Right lobe of liver (tissue), 6 donors: ENCODE data around the gene CALR. TPM values are rescaled to one million over a fixed set of nuclear protein-coding genes. Genes with fewer than 3 reads are reported as not detected.
"Not testable (repeated sequence)": the region's sequence is repeated elsewhere in the genome, so short reads cannot be mapped to it uniquely, and the experiment has no call there.

ENCODE experiments used
- ATAC-seq, 4 donors: fragments of 200-7000 bp; cut with Tn5 transposase; one replicate each; pipeline ENCODE4 v1.9.1; 2020; ENCODE audit warnings: mild to moderate bottlenecking in 4 of 4, moderate library complexity in 4 of 4
- DNase-seq, 3 donors: peaks; one replicate each; pipeline ENCODE4 v3.0.0-alpha.2; 2020
- H3K27ac ChIP-seq, 3 donors: fragments of 200-600 bp; one replicate each; pipeline ENCODE4 v1.8.0; 2022
- H3K27me3 ChIP-seq, 2 donors: fragments of 200-600 bp; one replicate each; pipeline ENCODE4 v1.8.0; 2022
- H3K36me3 ChIP-seq, 4 donors: fragments of 200-600 bp; sonication (generic) in 1 of 4; one replicate each; pipeline versions ENCODE4 v1.5.1 to v1.8.0; 2017 to 2022; ENCODE audit warnings: control low read depth in 1 of 4
- H3K4me1 ChIP-seq, 4 donors: fragments of 200-600 bp; sonication (generic) in 1 of 4; one replicate each; pipeline versions ENCODE4 v1.5.1 to v1.8.0; 2017 to 2022; ENCODE audit warnings: control low read depth in 1 of 4
- H3K4me3 ChIP-seq, 3 donors: fragments of 200-600 bp; one replicate each; pipeline ENCODE4 v1.8.0; 2022
- H3K9me3 ChIP-seq, 4 donors: fragments of 200-600 bp; sonication (generic) in 1 of 4; one replicate each; pipeline versions ENCODE4 v1.5.1 to v1.8.0; 2017 to 2022; ENCODE audit warnings: control low read depth in 1 of 4
- POLR2A ChIP-seq: fragments of 450-650 bp; IDR thresholded peaks from one replicate; pipeline ENCODE4 v1.6.1; 2017; ENCODE audit warnings: antibody characterized with exemption, mild to moderate bottlenecking
- WGBS: methylation state at CpG from one replicate; pipeline ENCODE4 v1.1.6; 2018; ENCODE audit warnings: low coverage, low lambda C conversion rate; ENCODE audit not compliant: insufficient coverage; ENCODE audit errors: missing lambda C conversion rate; 5-methylcytosine and 5-hydroxymethylcytosine counted together
- intact Hi-C, 2 donors: fragments of 100-400 bp; cut with DNase I; formaldehyde crosslinking; loops; one replicate each; pipeline versions ENCODE4 v1.11.2 to v1.14.1; 2022
- total RNA-seq, 6 experiments: library from RNA; depleted of rRNA in 2 of 6; stranded (reverse); fragments of >200 nt in 2 of 6; fragmentation: NEBNext Ultra II Directional in 3 of 6; extraction: Animal tissue kit (Norgen Biotek cat#: 25700) in 3 of 6; gene quantifications; one replicate each; pipeline versions ENCODE4 v1.1.0 to v1.2.4, GENCODE V29; 2016 to 2023
- TF ChIP-seq, protein P1 (sequence below), 4 donors: fragments of 200-600 bp in 3 of 4; fragments of 450-650 bp in 1 of 4; IDR thresholded peaks; one replicate each; pipeline versions ENCODE4 v1.5.1 to v1.8.0; 2016 to 2022; ENCODE audit warnings: antibody characterized with exemption in 4 of 4, mild to moderate bottlenecking in 2 of 4
- donor health status: DM: no; HTN: yes; CAD: no.
- donor health status: DM: no; HTN: no; CAD: no.
- donor health status: DM: no; HTN: no; CAD: no.
- donor health status: DM: no; HTN: yes; CAD: no.
- donor health status: DM: no; HTN: yes; CAD: no.

The CALR gene
- total RNA-seq, 6 experiments from 2014 or later = 771 to 1,471 (median 1,008) TPM

DNA sequence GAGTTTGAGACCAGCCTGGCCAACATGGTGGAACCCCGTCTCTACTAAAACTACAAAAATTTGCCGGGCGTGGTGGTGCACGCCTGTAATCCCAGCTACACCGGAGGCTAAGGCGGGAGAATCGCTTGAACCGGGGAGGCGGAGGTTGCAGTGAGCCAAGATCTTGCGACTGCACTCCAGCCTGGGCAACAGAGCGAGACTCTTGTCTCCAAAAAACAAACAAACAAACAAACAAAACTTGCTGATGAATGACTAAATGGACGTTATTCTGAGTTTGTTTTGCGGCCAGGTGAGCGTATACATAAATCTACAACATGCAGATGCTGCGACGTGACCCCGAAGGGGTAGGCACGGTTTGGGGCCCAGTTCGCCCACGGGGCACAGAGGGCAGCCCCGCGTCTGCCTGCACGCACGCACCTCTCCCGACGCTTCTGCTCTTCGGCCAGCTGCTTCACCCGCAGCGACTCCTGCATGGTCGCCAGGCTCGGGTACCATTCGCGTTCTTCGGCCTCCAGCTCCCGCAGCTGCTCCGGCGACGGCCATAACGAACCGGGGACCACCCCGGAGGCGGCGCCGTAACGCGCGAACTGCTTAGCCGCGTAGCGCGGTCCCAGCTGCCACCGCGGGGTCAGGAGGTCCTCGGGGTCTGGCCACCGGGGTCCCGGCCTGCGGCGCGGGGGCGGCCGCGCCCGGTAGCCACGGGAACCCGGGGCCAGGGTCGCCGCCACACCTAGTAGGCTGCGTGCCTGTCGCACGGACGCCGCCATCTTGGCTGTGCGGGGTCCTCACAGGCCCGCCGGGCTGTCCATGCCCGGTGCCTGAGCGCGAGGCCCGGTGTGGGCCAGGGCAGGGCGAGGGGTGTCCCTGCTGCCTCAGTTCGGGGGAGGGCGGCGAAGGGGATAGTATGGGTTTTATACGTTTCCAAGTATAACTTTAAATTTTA lies 18.3 kb downstream of the CALR start, which contains the start of gene GADD45GIP1:
Gene GADD45GIP1, minus strand, starts transcription at position 778 of the 943 bp plus-strand sequence. Its CDS starts 11 bp downstream, at position 767.
- peak within 1 kb of the TSS; percentile 85 to 93 (median 86) for H3K4me3 ChIP-seq
- WGBS = 1% methylated on average over 33 of the region's 84 CpGs
- intact Hi-C loops = no loop called here
- peak within 1 kb of the TSS; percentile 61 to 85 (median 64) for H3K27ac ChIP-seq
- ATAC-seq (peak; percentile 88 to 97 (median 94)), DNase-seq (peak; percentile 81 to 86 (median 83))
- no peaks in the 10 kb centered on the region for H3K27me3 ChIP-seq
- peaks cover 0 to 5% (median 0%) of the 10 kb centered on the region in 4 donors for H3K4me1 ChIP-seq
- TF ChIP-seq, protein P1, sequence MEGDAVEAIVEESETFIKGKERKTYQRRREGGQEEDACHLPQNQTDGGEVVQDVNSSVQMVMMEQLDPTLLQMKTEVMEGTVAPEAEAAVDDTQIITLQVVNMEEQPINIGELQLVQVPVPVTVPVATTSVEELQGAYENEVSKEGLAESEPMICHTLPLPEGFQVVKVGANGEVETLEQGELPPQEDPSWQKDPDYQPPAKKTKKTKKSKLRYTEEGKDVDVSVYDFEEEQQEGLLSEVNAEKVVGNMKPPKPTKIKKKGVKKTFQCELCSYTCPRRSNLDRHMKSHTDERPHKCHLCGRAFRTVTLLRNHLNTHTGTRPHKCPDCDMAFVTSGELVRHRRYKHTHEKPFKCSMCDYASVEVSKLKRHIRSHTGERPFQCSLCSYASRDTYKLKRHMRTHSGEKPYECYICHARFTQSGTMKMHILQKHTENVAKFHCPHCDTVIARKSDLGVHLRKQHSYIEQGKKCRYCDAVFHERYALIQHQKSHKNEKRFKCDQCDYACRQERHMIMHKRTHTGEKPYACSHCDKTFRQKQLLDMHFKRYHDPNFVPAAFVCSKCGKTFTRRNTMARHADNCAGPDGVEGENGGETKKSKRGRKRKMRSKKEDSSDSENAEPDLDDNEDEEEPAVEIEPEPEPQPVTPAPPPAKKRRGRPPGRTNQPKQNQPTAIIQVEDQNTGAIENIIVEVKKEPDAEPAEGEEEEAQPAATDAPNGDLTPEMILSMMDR (IDR thresholded peaks at IDR 0.05) = no peak
- TF ChIP-seq POLR2A = peak; percentile 73
- peaks cover 0 to 26% (median 6%) of the 10 kb centered on the region in 4 donors for H3K36me3 ChIP-seq
- no peaks in the 10 kb centered on the region for H3K9me3 ChIP-seq

DNA sequence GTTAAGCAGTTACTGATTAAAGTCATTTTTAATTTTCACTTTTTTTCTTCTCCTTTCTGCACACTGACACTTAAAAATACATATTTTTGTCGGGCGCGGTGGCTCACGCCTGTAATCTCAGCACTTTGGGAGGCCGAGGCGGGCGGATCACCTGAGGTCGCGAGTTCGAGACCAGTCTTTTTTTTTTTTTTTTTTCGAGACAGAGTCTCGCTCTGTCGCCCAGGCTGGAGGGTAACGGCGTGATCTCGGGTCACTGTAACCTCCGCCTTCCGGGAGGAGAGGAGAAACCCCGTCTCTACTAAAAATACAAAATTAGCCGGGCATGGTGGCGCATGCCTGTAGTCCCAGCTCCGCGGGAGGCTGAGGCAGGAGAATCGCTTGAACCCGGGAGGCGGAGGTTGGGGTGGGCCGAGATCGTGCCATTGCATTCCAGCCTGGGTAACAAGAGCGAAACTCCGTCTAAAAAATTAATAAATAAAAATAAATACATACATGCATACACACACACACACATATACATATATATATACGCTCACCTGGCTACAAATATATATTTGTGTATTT lies 19.1 kb downstream of the CALR start:
- peak overlapping the region; percentile 85 to 93 (median 86) for H3K4me3 ChIP-seq
- 30% methylated on average over 18 of the region's 31 CpGs for WGBS
- H3K27me3 ChIP-seq, H3K4me1 ChIP-seq, H3K9me3 ChIP-seq, DNase-seq, intact Hi-C loops: not testable (repeated sequence)
- peak overlapping the region; percentile 61 to 85 (median 64) for H3K27ac ChIP-seq
- ATAC-seq = peak in 3 of 4 donors; percentile 5 to 30 (median 26)
- peaks cover 0 to 18% (median 3%) of the 10 kb centered on the region in 4 donors for H3K36me3 ChIP-seq

DNA sequence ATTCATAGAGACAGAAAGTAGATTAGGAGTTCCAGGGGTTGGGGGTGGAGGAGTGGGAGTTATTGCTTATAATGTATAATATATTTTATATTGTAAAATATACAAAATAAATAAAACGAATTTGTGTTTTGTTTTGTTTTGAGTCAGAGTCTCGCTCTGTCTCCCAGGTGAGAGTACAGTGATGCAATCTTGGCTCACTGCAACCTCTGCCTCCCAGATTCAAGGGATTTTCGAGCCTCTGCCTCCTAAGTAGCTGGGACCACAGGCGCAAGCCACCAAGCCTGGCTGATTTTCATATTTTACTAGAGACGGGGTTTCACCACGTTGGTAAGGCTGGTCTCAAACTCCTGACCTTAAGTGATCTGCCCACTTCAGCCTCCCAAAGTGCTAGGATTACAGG lies 21.1 kb downstream of the CALR start:
- Histone ChIP-seq H3K27ac (no peak overlapping the region), H3K27me3 (no peaks in the 10 kb centered on the region), H3K9me3 (no peaks in the 10 kb centered on the region), H3K36me3 (peaks cover 0 to 3% (median under 1%) of the 10 kb centered on the region in 4 donors), H3K4me1 (peaks cover 0 to 5% (median 0%) of the 10 kb centered on the region in 4 donors), H3K4me3 (no peak overlapping the region)
- no peak for DNase-seq
- ATAC-seq = no peak
- WGBS = 39% methylated on average over 5 of the region's 6 CpGs
- intact Hi-C loops = no loop called here
- TF ChIP-seq, protein P1 (IDR thresholded peaks at IDR 0.05) = no peak
- TF ChIP-seq POLR2A = no peak

DNA sequence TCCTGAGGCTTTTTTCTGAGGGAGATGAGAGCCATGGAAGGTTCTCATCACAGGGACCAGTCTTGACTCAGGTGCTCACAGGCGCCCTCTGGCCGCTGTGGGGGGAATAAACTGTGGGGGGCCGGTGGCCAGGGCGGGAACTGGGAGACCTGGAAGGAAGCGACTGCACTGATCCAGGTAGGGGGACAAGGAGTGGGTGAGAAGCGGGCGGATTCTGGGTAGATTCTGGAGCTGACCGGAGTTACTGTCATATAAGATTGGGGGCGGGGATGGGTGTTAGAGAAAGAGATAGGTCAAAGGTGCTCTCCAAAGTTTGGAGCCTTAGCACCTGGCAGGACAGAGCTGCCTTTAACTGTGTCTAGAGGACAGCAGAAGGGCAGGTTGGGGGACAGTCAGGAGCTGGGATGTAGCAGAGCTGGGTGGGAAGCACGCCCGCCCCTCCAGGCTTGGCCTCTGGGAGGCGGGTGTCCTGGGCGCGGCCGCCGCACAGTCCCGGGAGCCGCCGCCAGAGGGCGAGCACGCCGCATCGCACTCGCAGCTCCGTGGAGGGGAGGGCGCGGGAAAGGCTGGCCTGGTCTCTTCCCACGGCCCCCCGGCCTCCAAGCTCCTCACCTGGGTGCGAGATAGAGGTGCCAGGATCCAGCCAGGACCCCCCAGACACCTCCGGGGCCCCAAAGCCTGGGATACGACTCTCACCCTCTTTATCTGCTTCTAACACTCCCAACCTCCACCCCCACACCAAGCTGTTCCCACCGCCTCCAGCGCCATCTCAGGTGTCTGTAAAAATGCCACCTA lies 26.8 kb downstream of the CALR start:
- Histone ChIP-seq H3K4me3 (peak overlapping the region; percentile 45 to 57 (median 46)), H3K27me3 (no peaks in the 10 kb centered on the region), H3K27ac (no peak overlapping the region), H3K9me3 (no peaks in the 10 kb centered on the region), H3K36me3 (no peaks in the 10 kb centered on the region), H3K4me1 (peaks cover 0 to 5% (median 0%) of the 10 kb centered on the region in 4 donors)
- ATAC-seq = peak; percentile 97 to 98 (median 98)
- intact Hi-C loops = no loop called here
- 0% methylated on average over 21 of the region's 34 CpGs for WGBS
- DNase-seq = peak; percentile 79 to 83 (median 80)
- no peak for TF ChIP-seq POLR2A
- TF ChIP-seq, protein P1 (IDR thresholded peaks at IDR 0.05) = peak; percentile 86 to 92 (median 90)
